Pancreas (tissue), 10 donors: ENCODE data around the gene EMSY. TPM values are rescaled to one million over a fixed set of nuclear protein-coding genes. Genes with fewer than 3 reads are reported as not detected.

Experiments used
- ATAC-seq, 4 donors: fragments of 200-7000 bp; cut with Tn5 transposase; one replicate each; pipeline versions ENCODE4 v1.8.0 to v1.9.1; 2020; ENCODE audit warnings: mild to moderate bottlenecking in 4 of 4, moderate library complexity in 4 of 4
- DNase-seq, 6 donors: peaks; one replicate each; pipeline ENCODE4 v3.0.0-alpha.2; 2020
- FAIRE-seq: peaks from 2 replicates; lab custom pipeline; 2012; peaks lifted over from hg19 to GRCh38; lab: Jason Lieb, UNC
- H3K27ac ChIP-seq, 4 donors: fragments of 200-600 bp; sonication (generic); 1 replicate in 3 of 4; 2 replicates in 1 of 4; pipeline versions ENCODE4 v1.5.0 to v1.8.0; 2020
- H3K27me3 ChIP-seq, 4 donors: fragments of 200-600 bp; one replicate each; pipeline ENCODE4 v1.8.0; 2021
- H3K36me3 ChIP-seq, 3 donors: fragments of 200-600 bp; sonication (generic) in 1 of 3; one replicate each; pipeline versions ENCODE4 v1.5.0 to v1.8.0; 2020 to 2021
- H3K4me1 ChIP-seq, 3 donors: fragments of 200-600 bp; one replicate each; pipeline ENCODE4 v1.8.0; 2021
- H3K4me3 ChIP-seq, 4 donors: fragments of 200-600 bp; sonication (generic) in 2 of 4; one replicate each; pipeline versions ENCODE4 v1.5.0 to v1.8.0; 2020 to 2021
- H3K9me3 ChIP-seq, 4 donors: fragments of 200-600 bp; one replicate each; pipeline ENCODE4 v1.8.0; 2021
- WGBS, 2 donors: extraction: QIAGEN DNeasy Blood & Tissue Kit; methylation state at CpG; one replicate each; pipeline ENCODE4 v1.1.7; 2013; 5-methylcytosine and 5-hydroxymethylcytosine counted together
- intact Hi-C, 3 donors: fragments of 100-400 bp; cut with DNase I; formaldehyde crosslinking; loops; one replicate each; pipeline versions ENCODE4 v1.11.1 to v1.14.2; 2022
- polyA plus RNA-seq, 2 donors: library from polyadenylated mRNA; stranded (reverse); fragments of 200-250 nt; gene quantifications; one replicate each; pipeline ENCODE4 v1.2.3, GENCODE V29; 2013
- total RNA-seq, 6 donors: library from RNA; stranded (reverse); fragmentation: NEBNext Ultra II Directional in 4 of 6; extraction: Animal tissue kit (Norgen Biotek cat#: 25700) in 4 of 6; gene quantifications; one replicate each; pipeline versions ENCODE4 v1.2.1 to v1.2.4, GENCODE V29; 2021 to 2023
- TF ChIP-seq, protein P1 (sequence below), 4 donors: fragments of 200-600 bp; sonication (generic) in 3 of 4; IDR thresholded peaks; one replicate each; pipeline versions ENCODE4 v1.5.0 to v1.8.0; 2021; ENCODE audit warnings: antibody characterized with exemption in 4 of 4
- donor health status: healthy with polysubstance abuse.
- donor health status: DM: no; HTN: no; CAD: no; lungs with moderate emphysema.
- donor health status: DM: no; HTN: no; CAD: no.
- donor health status: control.
- donor health status: control.
- donor health status: Bipolar disorder and iron deficiency.
- donor health status: DM: yes; HTN: yes; CAD: no.
- donor health status: DM: no; HTN: no; CAD: no.
- donor health status: DM: no; HTN: no; CAD: no.
- donor health status: DM: yes; HTN: yes; CAD: no.

Gene EMSY
- total and polyA plus RNA-seq, 8 donors = 4.6 to 14.0 (median 7.0) TPM

DNA sequence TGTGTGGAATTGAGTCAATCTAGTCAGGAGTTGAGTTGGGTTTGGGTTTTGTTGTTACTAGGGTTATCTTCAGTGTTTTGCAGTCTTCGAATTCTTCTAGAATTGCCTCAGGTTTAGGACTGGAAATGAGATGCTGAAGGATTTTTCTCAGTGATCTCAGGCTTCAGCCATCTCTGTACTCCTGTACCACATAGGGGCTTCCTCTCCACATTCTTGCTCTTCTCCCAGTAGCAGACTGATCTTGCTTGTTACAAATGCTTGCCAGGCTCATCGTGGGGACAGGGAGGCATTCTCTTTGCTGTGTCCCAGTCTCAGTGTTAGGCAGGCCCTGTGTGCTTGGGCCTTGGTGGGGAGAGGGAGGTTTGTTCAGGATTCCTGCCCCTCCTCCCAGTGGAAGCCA lies 129.6 kb downstream of the EMSY start:
- H3K27me3 ChIP-seq = no peaks in the 10 kb centered on the region
- ATAC-seq = no peak
- intact Hi-C loops = no loop called here
- no peak for DNase-seq
- no peaks in the 10 kb centered on the region for H3K4me1 ChIP-seq
- no peak for FAIRE-seq
- no peaks in the 10 kb centered on the region for H3K36me3 ChIP-seq
- H3K9me3 ChIP-seq = no peaks in the 10 kb centered on the region
- WGBS, 2 donors = 76 to 77% methylated on average over 2 of the region's 2 CpGs
- H3K27ac ChIP-seq = no peak overlapping the region
- TF ChIP-seq, protein P1, sequence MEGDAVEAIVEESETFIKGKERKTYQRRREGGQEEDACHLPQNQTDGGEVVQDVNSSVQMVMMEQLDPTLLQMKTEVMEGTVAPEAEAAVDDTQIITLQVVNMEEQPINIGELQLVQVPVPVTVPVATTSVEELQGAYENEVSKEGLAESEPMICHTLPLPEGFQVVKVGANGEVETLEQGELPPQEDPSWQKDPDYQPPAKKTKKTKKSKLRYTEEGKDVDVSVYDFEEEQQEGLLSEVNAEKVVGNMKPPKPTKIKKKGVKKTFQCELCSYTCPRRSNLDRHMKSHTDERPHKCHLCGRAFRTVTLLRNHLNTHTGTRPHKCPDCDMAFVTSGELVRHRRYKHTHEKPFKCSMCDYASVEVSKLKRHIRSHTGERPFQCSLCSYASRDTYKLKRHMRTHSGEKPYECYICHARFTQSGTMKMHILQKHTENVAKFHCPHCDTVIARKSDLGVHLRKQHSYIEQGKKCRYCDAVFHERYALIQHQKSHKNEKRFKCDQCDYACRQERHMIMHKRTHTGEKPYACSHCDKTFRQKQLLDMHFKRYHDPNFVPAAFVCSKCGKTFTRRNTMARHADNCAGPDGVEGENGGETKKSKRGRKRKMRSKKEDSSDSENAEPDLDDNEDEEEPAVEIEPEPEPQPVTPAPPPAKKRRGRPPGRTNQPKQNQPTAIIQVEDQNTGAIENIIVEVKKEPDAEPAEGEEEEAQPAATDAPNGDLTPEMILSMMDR (IDR thresholded peaks at IDR 0.05) = no peak
- H3K4me3 ChIP-seq = no peak overlapping the region

GRCh38 chr11:76574879-76575278 lies 130.1 kb downstream of the EMSY start:
- ATAC-seq (no peak), FAIRE-seq (no peak), DNase-seq (no peak)
- Histone ChIP-seq H3K36me3 (no peaks in the 10 kb centered on the region), H3K27me3 (no peaks in the 10 kb centered on the region), H3K4me1 (no peaks in the 10 kb centered on the region), H3K4me3 (no peak overlapping the region), H3K27ac (no peak overlapping the region), H3K9me3 (no peaks in the 10 kb centered on the region)
- TF ChIP-seq, protein P1 (IDR thresholded peaks at IDR 0.05) = no peak
- intact Hi-C loops = no loop called here
- 86 to 93% methylated on average over 1 of the region's 1 CpG for WGBS, 2 donors

DNA sequence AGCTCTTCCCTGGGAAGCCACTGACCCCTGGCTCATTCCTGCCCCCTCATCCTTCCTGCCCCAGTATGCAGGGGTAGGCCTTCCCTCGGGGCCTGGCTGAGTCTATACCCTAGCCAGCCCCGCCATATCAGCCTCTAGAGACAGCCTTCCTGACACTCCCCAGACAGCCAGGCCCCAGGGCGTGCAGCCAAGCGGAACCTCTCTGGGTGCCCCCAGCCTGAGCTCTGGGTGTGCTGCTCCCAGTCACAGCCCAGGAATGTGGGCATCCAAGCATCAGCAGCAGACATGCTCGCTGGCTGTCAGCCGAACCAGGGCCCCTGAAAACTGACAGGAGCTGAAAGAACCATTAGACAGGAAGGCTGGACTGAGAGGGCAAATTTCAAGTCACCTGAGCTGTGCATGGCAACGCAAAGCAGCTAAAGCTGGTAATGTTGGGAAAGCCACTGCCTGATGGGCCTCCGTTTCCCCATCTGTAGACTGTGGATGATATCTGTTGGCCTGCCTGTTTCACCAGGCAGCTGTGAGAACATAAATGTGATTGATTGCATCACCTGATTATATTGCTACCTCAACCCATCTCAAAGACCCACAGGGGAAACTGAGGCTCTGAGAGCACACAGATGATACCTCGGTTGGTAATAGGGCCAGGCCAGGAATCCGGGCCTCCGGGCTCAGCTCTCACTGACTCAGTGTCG lies 132.6 kb downstream of the EMSY start:
- intact Hi-C loops = no loop called here
- no peaks in the 10 kb centered on the region for H3K27me3 ChIP-seq
- FAIRE-seq (no peak), ATAC-seq (peak in 1 of 4 donors; percentile 56), DNase-seq (peak in 1 of 6 donors; percentile 48)
- WGBS, 2 donors = 87% methylated on average over 12 of the region's 12 CpGs
- no peaks in the 10 kb centered on the region for H3K36me3 ChIP-seq
- TF ChIP-seq, protein P1 (IDR thresholded peaks at IDR 0.05) = no peak
- no peaks in the 10 kb centered on the region for H3K4me1 ChIP-seq
- H3K4me3 ChIP-seq = no peak overlapping the region
- no peak overlapping the region for H3K27ac ChIP-seq
- no peaks in the 10 kb centered on the region for H3K9me3 ChIP-seq

DNA sequence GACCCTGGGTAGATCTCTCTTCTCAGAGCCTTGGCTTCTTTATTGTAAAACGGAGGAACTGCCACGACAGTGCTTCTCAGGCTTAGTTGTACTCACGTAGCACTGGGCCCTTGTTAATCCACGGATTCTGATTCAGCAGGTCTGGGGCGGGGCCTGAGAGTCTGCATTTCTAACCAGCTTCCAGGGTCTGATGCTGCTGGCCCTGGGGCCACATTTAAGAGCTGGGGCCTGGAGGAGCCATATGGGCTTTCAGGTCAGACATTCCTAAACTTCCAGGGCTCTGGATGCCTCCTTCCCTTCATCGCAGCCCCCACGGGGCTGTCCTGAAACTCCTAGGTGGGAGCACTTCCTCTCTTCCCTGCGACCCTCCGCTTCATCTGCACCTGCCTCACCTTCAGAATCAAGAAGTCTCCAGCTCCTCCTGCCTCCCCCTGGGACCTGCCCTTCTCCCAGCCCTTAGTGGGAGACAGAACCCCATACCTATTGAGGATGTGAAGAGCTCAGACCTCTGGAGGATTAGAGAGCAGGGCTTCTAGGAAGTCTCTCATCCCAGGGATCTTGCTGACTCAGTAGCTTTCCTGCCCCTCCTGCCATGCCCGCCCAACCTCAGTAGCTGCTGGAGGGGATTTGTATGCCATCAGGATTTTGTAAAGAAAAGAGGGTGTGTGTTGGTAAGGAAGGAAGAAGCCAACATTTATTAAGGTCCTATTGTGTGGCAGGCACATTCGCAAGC lies 133.3 kb downstream of the EMSY start:
- no peak for DNase-seq
- no peak for ATAC-seq
- Histone ChIP-seq H3K4me1 (no peaks in the 10 kb centered on the region), H3K27me3 (no peaks in the 10 kb centered on the region), H3K36me3 (no peaks in the 10 kb centered on the region), H3K27ac (no peak overlapping the region), H3K4me3 (no peak overlapping the region), H3K9me3 (no peaks in the 10 kb centered on the region)
- TF ChIP-seq, protein P1 (IDR thresholded peaks at IDR 0.05) = no peak
- intact Hi-C loops = no loop called here
- WGBS, 2 donors = 81 to 85% methylated on average over 11 of the region's 11 CpGs
- FAIRE-seq = no peak

GRCh38 chr11:76578654-76579055 lies 133.8 kb downstream of the EMSY start:
- FAIRE-seq (no peak), DNase-seq (no peak), ATAC-seq (peak in 3 of 4 donors; percentile 41 to 66 (median 56))
- Histone ChIP-seq H3K9me3 (no peaks in the 10 kb centered on the region), H3K27me3 (no peaks in the 10 kb centered on the region), H3K4me3 (no peak overlapping the region), H3K27ac (peak overlapping the region in 2 of 4 donors; percentile 41 to 57), H3K4me1 (no peaks in the 10 kb centered on the region), H3K36me3 (no peaks in the 10 kb centered on the region)
- TF ChIP-seq, protein P1 (IDR thresholded peaks at IDR 0.05) = no peak
- WGBS, 2 donors = 73 to 79% methylated on average over 11 of the region's 11 CpGs
- intact Hi-C loops = no loop called here
